HG02571 (cell line): ENCODE measurements around the gene ZNF618.

ENCODE experiments used
- ATAC-seq: cut with Tn5 transposase; IDR thresholded peaks from one replicate; pipeline ENCODE4 v1.9.1; 2021; ENCODE audit warnings: mild to moderate bottlenecking, moderate library complexity; ENCODE audit not compliant: unreplicated experiment

Gene ZNF618, protein sequence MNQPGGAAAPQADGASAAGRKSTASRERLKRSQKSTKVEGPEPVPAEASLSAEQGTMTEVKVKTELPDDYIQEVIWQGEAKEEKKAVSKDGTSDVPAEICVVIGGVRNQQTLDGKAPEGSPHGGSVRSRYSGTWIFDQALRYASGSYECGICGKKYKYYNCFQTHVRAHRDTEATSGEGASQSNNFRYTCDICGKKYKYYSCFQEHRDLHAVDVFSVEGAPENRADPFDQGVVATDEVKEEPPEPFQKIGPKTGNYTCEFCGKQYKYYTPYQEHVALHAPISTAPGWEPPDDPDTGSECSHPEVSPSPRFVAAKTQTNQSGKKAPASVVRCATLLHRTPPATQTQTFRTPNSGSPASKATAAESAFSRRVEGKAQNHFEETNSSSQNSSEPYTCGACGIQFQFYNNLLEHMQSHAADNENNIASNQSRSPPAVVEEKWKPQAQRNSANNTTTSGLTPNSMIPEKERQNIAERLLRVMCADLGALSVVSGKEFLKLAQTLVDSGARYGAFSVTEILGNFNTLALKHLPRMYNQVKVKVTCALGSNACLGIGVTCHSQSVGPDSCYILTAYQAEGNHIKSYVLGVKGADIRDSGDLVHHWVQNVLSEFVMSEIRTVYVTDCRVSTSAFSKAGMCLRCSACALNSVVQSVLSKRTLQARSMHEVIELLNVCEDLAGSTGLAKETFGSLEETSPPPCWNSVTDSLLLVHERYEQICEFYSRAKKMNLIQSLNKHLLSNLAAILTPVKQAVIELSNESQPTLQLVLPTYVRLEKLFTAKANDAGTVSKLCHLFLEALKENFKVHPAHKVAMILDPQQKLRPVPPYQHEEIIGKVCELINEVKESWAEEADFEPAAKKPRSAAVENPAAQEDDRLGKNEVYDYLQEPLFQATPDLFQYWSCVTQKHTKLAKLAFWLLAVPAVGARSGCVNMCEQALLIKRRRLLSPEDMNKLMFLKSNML

DNA sequence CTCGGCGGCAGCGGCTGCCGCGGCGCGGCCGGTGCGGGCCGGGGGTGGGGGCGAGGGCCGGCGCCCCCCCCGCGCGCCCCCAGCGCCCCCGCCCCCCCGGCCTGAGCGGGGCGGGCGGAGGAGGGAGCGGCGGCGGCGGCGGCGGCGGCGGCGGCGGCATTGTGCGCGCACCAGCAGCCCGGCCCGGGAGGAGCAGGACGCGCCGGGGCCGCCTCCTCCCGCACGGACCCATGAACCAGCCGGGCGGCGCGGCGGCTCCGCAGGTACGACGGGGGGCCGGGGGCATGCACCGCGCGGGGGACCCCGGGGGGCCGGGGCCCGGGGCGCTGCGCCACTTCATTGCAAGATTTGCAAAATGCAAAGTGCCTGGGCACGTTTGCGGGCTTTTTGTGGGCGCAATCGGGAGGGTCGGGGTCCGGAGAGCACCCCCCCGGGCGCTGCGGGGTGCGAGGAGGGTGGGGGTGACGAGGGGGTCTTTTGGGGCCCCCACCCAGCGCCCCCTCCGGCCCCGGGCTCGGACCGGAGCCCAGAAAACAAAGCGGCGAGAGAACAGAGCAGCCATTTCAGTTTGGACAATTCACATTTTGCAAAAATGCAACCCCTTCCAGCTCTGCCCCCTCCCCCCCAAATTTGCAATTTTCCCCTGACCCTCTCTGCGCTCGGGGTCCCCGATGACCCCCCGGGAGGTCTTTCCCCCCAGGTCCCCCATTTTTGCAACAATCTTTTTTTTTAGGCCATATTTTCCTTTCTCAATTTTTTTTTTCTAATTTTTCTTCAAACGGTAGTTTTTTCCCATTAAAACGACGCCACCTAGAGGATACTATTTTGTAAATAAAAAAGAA, at the start of gene ZNF618:
ZNF618 (plus strand) TSS at position 159 of the 842 bp plus-strand sequence; CDS start at position 231, 72 bp downstream.
- no peak for ATAC-seq

DNA sequence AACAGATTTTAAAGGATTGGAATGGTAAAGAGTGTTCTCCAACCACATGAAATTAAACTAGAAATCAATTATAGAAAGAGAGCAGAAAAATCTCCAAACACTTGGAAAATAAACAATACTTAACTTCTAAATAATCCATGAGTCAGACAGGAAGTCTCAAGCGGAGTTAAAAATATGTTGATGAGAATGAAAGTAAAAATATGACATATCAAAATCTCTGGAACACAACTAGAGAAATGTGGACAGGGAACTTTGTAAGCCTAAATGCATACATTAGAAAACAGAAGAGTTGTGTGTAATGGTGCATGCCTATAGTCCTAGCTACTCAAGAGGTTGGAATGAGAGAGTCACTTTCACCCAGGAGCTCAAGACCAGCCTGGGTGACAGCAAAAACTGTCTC, 47.9 kb upstream of the ZNF618 start:
- no peak for ATAC-seq

DNA sequence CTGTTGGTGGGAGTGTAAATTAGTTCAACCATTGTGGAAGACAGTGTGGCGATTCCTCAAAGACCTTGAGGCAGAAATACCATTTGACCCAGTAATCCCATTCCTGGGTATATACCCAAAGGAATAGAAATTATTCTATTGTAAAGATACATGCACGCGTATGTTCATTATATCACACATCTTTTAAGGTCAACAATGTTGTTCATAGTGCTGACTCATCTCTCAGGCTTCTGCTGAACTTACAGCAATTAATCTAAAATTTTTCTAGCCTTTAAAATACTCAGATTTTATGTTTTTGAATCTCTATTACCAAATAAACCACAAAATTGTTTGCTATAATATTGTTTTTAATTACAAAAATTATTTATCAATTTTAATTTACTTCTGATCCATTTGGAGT, 38.8 kb upstream of the ZNF618 start:
- ATAC-seq: no peak

DNA sequence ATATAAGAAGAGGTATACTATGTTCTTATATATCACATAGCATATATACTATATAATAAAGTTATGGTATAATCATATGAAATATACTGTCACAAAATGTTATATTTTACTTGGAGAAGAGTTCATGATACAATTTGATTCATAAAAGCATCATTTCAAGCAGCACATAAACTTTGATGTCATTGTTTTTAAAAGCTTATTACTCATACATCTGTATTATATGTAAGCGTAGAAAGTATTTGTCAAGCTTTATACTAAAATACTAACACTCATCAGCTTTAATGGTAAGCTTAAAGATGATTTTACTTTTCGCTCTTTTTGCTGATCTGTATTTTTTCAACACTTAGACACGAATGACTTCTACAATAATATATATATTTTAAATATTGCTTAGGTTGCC, 34.0 kb upstream of the ZNF618 start:
- ATAC-seq: no peak

DNA sequence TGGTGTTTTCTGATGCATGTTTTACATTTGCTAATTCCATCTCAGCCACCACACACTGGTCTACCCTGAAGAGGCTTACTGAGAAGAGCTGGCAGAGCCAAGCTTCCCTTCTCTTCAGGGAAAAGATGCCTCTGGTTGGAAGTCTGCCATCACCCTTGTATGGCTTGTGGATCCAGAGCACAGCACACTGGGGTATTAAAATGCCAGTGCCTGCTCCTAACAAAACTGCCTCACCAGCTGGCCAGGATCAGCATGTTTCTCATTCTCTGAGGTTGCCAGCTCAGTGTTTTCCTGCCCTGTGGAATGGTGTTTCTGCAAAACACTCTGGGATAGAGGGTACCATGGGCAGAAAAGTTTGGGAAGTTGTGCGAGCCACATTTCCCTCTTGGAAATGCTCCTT, 31.6 kb upstream of the ZNF618 start:
- ATAC-seq: no peak

DNA sequence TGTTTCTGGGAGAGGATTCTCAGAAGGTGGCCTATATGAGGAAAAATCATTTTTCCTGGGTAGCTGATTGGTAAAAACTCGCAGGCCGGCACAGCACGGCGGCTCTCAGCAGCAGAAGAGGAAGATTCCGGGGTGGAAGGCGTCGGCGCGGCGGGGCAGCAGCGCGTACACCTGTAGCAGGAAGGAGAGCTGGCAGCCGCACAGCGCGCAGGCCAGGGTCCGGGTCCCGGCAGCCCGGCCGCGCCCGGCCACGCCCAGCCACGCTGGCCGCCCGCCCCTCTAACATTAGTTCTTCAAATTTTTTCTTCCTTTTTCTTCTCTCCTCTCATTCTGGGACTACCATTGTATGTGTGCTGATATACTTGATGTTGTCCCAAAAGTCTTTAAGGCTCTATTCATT, 24.8 kb upstream of the ZNF618 start:
- ATAC-seq: no peak

DNA sequence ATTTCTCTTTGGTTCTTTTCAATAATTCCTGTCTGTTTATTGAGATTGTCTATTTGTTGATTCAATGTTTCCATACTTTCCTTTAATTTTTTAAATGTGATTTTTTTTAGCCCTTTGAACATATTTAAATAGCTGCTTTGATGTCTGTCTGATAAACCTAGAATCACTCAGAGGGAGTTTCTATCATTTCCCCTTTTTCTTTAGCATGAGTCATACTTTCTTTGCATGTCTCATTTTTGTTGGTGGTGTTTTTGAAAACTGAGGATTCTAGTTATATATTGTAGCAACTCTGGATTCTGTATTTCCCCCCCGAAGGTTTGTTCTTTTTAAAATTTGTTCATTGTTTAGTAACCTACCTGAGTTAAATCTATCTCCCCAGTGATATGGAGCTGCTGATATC, 24.2 kb upstream of the ZNF618 start:
- ATAC-seq: no peak

DNA sequence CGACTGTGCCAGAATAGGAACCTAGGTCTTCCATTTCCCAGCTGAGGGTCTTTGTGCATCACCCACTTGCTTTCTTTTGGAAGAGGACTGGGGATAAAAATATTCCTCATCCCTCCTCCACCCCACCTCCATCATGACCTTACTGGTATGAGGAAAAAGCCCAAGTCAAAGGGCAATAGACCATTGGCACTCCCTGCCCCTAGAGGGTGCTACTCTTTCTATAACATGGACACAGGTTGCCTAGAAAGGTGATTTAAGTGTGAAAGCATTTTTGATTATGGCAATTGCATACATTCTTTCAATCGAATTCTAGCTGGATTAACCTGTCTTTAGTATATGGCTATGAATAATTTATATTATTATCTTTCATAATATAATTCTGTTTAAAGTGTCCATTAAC, 22.8 kb upstream of the ZNF618 start:
- ATAC-seq: no peak

DNA sequence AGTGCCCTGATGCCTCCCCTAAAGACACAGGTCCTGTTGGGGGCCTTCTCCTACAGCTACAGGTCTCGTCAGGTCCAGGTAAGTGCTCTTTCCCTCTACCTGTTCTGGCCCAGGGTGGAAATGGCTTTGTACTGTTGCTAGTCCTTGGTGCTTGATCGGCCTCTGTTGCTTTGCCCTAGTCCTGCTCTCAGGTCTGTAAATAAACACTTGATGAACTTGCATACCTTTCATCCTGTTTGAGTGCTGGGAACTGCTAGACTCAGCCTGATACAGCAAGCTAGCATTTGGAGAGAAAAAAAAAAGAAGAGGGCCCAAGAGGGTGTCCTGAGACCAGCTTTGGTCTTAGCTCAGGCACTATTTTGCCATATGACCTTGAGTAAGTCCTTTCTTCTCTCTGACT, 21.8 kb upstream of the ZNF618 start:
- ATAC-seq: no peak

DNA sequence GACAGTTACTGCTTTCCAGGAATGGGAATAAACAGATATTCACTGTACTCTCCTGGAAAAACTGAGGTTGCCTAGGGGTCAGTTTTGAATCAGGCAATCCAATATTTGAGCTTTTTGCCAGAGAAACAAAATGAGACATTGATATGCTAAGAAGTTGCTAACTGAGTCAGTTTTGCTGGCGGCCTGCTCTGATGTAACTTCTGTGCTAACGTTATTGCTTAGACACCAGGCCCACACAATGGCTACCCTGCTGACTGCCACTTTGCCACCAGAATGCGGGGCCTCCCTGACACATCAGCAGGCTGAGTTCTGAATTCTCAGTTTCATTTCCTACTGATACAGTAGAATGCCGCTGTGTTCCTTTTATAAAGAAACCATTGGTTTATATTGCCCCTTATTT, 18.2 kb upstream of the ZNF618 start:
- no peak for ATAC-seq

DNA sequence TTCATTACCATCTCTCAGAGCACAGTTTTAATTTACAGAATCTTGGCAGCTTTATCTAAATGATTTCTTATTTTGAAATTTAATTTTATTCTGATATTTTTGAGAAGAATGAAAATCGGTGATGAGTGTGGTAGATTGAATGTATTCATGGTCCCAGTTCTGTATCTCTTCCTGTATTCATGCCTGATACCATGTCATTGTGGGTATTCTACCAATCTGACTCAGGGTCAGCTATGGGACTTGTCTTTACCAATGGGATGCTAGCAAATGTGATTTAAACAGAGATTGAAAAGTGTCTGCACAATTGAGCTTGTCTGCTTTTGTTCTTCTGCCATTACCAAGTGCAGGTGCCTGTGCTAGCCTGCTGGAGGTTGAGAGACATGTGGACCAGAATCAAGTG, 17.8 kb upstream of the ZNF618 start:
- ATAC-seq: no peak

DNA sequence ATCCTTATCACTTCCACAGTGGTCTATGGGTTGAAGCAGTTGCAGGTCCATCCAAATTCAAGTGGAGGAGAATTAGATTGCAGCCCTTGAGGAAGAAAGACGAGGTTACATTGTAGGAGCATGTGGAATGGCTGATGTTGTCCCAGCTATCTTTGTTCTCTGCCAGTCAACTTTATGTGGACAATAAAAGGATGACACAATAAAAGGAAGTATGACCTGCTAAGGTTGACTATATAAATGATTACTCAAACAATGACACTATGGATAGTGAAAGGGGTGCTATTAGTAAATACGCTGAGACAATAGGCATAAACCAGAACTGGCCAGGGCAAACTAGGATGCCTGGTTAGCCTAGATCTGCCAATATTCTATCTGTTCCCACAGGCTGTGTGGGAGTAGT, 12.8 kb upstream of the ZNF618 start:
- ATAC-seq: no peak

DNA sequence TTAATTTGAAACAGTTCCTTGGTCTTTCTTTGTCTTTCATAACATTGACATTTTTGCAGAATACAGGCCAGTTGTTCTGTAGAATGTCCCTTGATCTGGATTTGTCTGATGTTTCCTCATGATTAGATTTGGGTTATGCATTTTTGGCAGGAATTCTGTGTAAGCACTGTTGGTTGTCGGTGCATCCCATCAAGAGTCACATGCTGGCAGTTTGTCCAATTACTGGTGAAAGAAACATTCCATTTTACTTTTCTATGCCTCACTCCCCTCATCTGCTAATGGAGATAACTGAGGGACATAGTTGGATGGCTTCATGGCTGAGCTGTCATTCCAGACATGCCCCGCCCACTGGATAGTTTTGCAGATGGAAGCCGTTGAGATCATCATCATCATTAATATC, 7.6 kb upstream of the ZNF618 start:
- no peak for ATAC-seq

DNA sequence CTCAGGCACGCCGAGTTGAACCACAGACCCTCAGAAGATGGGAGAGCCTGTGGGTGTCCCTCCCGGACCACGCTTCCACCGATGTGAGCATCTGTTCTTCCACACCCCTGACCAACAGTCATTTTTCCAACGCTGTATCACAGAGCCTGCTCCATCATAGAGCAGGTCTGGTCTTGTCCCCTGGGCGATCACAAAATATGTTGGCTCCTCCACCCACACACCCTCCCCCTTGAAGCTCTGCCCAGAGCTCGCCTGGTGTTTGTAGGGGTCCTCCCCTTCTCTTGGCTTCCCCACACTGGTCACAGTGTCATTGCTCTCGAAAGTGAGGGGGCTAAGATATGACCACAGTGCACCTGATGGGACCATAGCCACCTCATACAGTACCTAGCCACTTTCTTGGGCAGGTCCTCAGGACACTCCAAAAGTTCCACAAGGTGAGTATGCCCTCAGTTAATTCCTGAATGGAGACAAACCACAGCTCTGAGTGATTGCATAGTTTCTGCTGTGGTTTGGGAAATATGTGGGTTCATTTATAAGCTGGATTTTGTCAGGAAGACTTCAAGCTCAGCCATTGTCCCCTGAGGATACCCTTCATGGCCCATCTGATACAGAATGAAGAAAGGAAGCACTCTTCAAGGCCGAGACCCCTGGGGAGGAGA, 3.5 kb upstream of the ZNF618 start:
- ATAC-seq: no peak

DNA sequence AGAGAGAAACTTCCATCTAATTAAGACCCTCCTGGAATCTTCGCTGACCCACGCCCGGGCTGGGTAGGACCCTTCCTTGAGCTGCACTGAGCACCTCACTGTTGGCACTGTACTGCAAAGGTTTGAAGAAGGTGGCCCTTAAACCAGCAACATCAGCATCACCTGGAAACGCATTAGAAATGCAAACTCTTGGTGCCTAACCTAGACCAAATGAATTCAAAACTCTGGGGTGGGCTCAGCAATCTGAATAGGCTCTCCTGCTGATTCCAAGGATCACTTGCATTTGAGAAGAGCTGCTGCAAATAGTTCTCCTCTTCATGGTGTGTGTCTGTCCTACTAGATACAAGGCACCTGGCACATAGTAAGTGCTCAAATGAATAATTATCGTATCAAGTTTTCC, 2.7 kb upstream of the ZNF618 start:
- ATAC-seq: no peak

DNA sequence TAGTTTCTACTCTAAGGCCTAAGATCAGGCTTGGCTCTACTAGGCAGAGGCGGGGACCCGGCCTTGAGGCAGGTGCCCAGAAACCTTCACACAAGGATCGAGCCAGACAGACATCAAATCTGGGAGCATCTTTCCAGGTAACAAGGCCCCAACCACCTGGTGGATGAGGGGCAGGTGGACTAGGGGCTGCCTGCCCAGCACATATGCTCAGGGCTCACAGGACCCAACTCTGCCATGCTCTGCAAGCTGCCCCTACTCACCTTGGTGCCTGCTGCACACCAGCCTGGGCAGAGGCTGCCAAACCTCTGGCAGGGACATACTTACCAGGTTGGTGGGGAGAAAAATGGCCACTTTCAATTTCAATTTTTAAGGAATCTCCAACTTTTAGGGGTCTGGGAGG, 2.2 kb upstream of the ZNF618 start:
- ATAC-seq: no peak

DNA sequence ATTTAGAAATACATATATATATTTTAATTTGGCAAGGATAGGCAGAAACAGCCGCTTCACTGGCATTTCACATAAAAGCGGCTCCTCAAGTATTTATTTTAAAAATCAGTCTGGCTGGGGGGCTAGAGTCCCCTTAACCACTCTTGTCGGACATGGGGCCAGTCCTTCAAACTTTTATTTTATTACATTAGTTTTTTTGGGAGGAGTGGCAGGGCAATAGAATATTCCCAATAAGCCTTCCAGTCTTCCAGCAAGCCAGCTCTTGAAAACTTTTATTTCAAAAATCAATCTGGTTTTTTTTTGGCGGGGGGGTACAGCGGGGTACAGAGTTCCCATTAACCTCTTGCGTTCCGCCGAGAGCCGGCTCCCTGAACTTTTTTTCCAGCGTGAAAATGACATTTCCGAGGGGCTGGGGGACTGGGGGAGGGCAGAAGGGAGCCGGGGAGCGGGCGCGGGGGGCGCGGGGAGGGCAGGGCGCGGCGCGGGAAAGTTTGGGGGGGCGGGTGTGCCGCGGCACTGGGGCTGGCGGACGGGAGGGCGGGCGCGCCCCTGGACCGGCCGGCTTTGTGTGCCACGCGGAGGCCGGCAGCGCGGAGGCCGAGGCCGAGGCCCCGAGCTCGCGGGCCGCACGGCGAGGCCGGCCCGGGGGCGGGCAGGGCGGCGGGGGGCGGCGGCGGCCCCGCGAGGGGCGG, 504 bp upstream of the ZNF618 start:
- no peak for ATAC-seq

DNA sequence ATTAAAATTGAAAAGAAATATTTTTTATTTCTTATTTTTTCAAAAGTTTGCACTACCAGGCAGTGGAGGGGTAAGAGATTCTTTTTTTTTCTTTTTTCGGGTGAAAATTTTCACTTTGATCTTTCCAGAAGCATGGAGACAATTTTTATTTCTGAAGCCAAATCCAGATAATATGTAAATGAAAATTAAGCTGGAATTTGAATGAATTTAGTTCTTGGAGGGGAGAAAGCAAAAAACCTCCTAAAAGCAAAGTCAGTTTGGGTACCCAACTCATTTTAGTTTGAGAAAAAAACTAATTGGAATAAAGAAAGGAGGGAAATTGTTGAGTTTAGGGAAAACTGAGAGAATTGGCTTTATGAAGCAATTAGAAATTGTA, 872 bp downstream of the ZNF618 start:
- ATAC-seq: no peak

DNA sequence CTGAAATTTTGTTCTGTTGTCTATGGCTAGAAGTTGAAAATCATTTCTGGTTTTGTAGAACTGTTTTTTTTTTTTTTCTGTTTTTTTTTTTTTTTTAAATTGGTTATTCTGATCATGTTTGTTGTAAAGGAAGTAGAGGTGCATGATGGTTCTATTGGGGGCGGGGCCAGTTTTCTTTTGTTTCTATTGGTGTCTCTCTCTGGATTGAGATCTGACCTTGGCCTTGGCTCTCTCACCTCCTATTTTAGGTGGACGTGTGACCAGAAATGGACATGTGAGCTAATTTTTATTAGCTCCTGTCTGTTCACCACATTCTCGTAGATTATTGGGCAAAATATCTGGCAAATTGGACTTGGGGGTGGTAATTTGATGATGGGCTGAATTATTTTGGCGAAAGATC, 3.2 kb downstream of the ZNF618 start:
- ATAC-seq: no peak

DNA sequence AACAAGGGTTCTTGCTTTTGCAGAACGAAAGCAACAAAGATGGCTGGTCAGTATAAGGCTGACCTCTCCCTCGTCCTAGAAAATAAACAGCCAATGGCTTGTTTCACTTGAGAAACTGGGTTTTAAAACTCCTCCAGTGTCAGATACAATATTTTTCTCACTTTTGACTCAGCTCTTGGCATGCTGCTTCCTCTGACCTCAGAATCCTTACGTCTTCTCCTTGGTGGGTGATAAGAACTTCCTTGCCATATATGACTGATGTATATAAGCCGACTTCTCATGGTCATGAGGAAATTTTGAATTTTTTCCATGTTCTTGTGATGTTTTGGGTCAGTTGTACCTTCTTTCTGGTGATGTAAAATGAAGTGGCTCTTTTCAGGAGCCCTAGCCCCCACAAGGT, 3.8 kb downstream of the ZNF618 start:
- ATAC-seq: no peak
